SK-N-SH (cell line): Measurements from ENCODE around the gene IRAG1. TPM values are rescaled to one million over a fixed set of nuclear protein-coding genes. Genes with fewer than 3 reads are reported as not detected.

ENCODE experiments used
- CTCF ChIA-PET: fragments of 300-600, 350-600 bp; formaldehyde crosslinking; extraction: SDS; loops from one replicate; lab custom pipeline; 2021; lab: Yijun Ruan, JAX
- POLR2A ChIA-PET: fragments of 350-600 bp; sonication (Branson Sonifier 250); formaldehyde crosslinking; extraction: SDS; loops from one replicate; lab custom pipeline; 2020; ENCODE audit warnings: antibody characterized with exemption, inconsistent platforms; lab: Yijun Ruan, JAX
- DNase-seq: peaks from one replicate; pipeline ENCODE4 v3.0.0; 2012
- H2AFZ ChIP-seq: fragments of 200-600 bp; sonication (generic); 2 replicates; pipeline ENCODE4 v1.8.1; 2016; ENCODE audit warnings: antibody characterized with exemption, mild to moderate bottlenecking, low read depth
- H3F3A ChIP-seq: fragments of 200-600 bp; sonication (generic); replicated peaks from 2 replicates; pipeline ENCODE3; 2016; ENCODE audit warnings: antibody characterized with exemption, mild to moderate bottlenecking; ENCODE audit not compliant: insufficient read depth
- H3K27ac ChIP-seq, 2 experiments: fragments of 200-500 bp in 1 of 2; fragments of 200-600 bp in 1 of 2; sonication (Bioruptor generic) in 1 of 2; sonication (generic), shearing (Covaris generic) in 1 of 2; 2 replicates each; pipeline versions ENCODE4 v1.5.1 to v1.6.1; 2014 to 2016; ENCODE audit warnings: low read depth in 2 of 2, inconsistent platforms in 1 of 2, low read length in 1 of 2, mild to moderate bottlenecking in 1 of 2, mixed read lengths in 1 of 2
- H3K27me3 ChIP-seq: fragments of 200-600 bp; sonication (generic), shearing (Covaris generic); 2 replicates; pipeline ENCODE4 v1.6.1; 2016; ENCODE audit warnings: mixed run types; ENCODE audit not compliant: insufficient read depth
- H3K36me3 ChIP-seq, 2 experiments: fragments of 200-500 bp in 1 of 2; fragments of 200-600 bp in 1 of 2; sonication (Bioruptor generic) in 1 of 2; sonication (generic) in 1 of 2; replicated peaks in 1 of 2; 2 replicates each; pipeline versions ENCODE3 to v1.5.1; 2014 to 2016; ENCODE audit warnings: low read length in 1 of 2, mild to moderate bottlenecking in 1 of 2; ENCODE audit not compliant: insufficient read depth in 2 of 2, control insufficient read depth in 1 of 2
- H3K4me1 ChIP-seq, 2 experiments: fragments of 200-500 bp in 1 of 2; fragments of 200-600 bp in 1 of 2; sonication (Bioruptor generic) in 1 of 2; sonication (generic), shearing (Covaris generic) in 1 of 2; 2 replicates each; pipeline versions ENCODE4 v1.5.1 to v1.6.1; 2014 to 2016; ENCODE audit warnings: low read depth in 1 of 2, low read length in 1 of 2, mixed run types in 1 of 2; ENCODE audit not compliant: insufficient read depth in 2 of 2, control insufficient read depth in 1 of 2
- H3K4me2 ChIP-seq: fragments of 200-600 bp; sonication (generic), shearing (Covaris generic); 2 replicates; pipeline ENCODE4 v1.6.1; 2017; ENCODE audit warnings: mixed run types
- H3K4me3 ChIP-seq, 2 experiments: fragments of 200-500 bp in 1 of 2; fragments of 200-600 bp in 1 of 2; sonication (Bioruptor generic) in 1 of 2; sonication (generic), shearing (Covaris generic) in 1 of 2; 2 replicates each; pipeline versions ENCODE4 v1.5.1 to v1.8.1; 2014 to 2016; ENCODE audit warnings: low read depth in 2 of 2, inconsistent platforms in 1 of 2, low read length in 1 of 2, mild to moderate bottlenecking in 1 of 2, mixed read lengths in 1 of 2, moderate library complexity in 1 of 2
- H3K79me2 ChIP-seq: fragments of 200-600 bp; sonication (generic); 2 replicates; pipeline ENCODE4 v1.8.1; 2017; ENCODE audit warnings: mild to moderate bottlenecking; ENCODE audit not compliant: insufficient read depth
- H3K9ac ChIP-seq: fragments of 200-600 bp; sonication (generic); 2 replicates; pipeline ENCODE4 v1.6.1; 2017; ENCODE audit warnings: mixed run types
- H3K9me2 ChIP-seq: fragments of 200-600 bp; sonication (generic); 2 replicates; pipeline ENCODE4 v1.6.1; 2017; ENCODE audit warnings: mixed run types
- H3K9me3 ChIP-seq: fragments of 200-600 bp; sonication (generic); 2 replicates; pipeline ENCODE4 v1.6.1; 2017; ENCODE audit warnings: mixed run types, mild to moderate bottlenecking, moderate library complexity
- H4K20me1 ChIP-seq: fragments of 200-600 bp; sonication (generic); 2 replicates; pipeline ENCODE4 v1.6.1; 2017; ENCODE audit warnings: mild to moderate bottlenecking, mixed run types; ENCODE audit not compliant: insufficient read depth
- CTCF ChIP-seq: fragments of 200-600 bp; sonication (generic); IDR thresholded peaks from 2 replicates; pipeline ENCODE4 v1.6.1; 2017; ENCODE audit warnings: antibody characterized with exemption, mild to moderate bottlenecking, moderate library complexity
- EP300 ChIP-seq, 2 experiments: IDR thresholded peaks; 2 replicates each; pipeline versions ENCODE4 v1.4.0 to v1.6.1; 2012; ENCODE audit warnings: borderline replicate concordance in 1 of 2, low read depth in 1 of 2, low read length in 1 of 2
- EZH2phosphoT487 ChIP-seq: fragments of 200-600 bp; sonication (generic); IDR thresholded peaks from 2 replicates; pipeline ENCODE4 v1.6.1; 2017; ENCODE audit warnings: low read depth, mixed run types, mild to moderate bottlenecking, antibody characterized with exemption, moderate library complexity, borderline replicate concordance
- FOXJ3 ChIP-seq: sonication (generic); formaldehyde crosslinking; IDR thresholded peaks from 2 replicates; pipeline ENCODE4 v1.5.1; 2020; ENCODE audit warnings: mild to moderate bottlenecking, missing genetic modification reagents
- FOXM1 ChIP-seq: IDR thresholded peaks from 2 replicates; pipeline ENCODE4 v1.4.0; 2012; ENCODE audit warnings: low read depth, mild to moderate bottlenecking
- GABPA ChIP-seq: IDR thresholded peaks from 2 replicates; pipeline ENCODE4 v1.4.0; 2012; ENCODE audit warnings: low read depth, mild to moderate bottlenecking
- IRF3 ChIP-seq: fragments of 150-350 bp; IDR thresholded peaks from 2 replicates; pipeline ENCODE4 v1.6.1; 2016; ENCODE audit warnings: mild to moderate bottlenecking, low read depth, low read length
- JUND ChIP-seq: IDR thresholded peaks from 2 replicates; pipeline ENCODE4 v1.4.0; 2012
- MAX ChIP-seq: IDR thresholded peaks from 2 replicates; pipeline ENCODE4 v1.4.0; 2012; ENCODE audit warnings: low read depth
- MEF2A ChIP-seq: IDR thresholded peaks from 2 replicates; pipeline ENCODE4 v1.4.0; 2012; ENCODE audit warnings: low read depth, borderline replicate concordance
- MXI1 ChIP-seq: IDR thresholded peaks from 2 replicates; pipeline ENCODE4 v1.6.1; 2012; ENCODE audit warnings: mild to moderate bottlenecking, low read depth, low read length, improper control_type of control experiment
- NFIC ChIP-seq: IDR thresholded peaks from 2 replicates; pipeline ENCODE4 v1.4.0; 2012; ENCODE audit warnings: borderline replicate concordance
- NRF1 ChIP-seq: IDR thresholded peaks from 2 replicates; pipeline ENCODE4 v1.6.1; 2012; ENCODE audit warnings: low read depth, mild to moderate bottlenecking, low read length
- POLR2AphosphoS5 ChIP-seq: IDR thresholded peaks from 2 replicates; pipeline ENCODE4 v1.6.1; 2012; ENCODE audit warnings: low read depth, low read length
- RCOR1 ChIP-seq: fragments of 150-350 bp; IDR thresholded peaks from 2 replicates; pipeline ENCODE4 v1.6.1; 2017; ENCODE audit warnings: antibody characterized with exemption, low read length
- REST ChIP-seq: IDR thresholded peaks from 2 replicates; pipeline ENCODE4 v1.6.1; 2012; ENCODE audit warnings: mild to moderate bottlenecking, low read depth, low read length, moderate library complexity
- RFX5 ChIP-seq: IDR thresholded peaks from 2 replicates; pipeline ENCODE4 v1.6.1; 2012; ENCODE audit warnings: mild to moderate bottlenecking, improper control_type of control experiment, low read length
- RXRA ChIP-seq: IDR thresholded peaks from 2 replicates; pipeline ENCODE4 v1.4.0; 2012; ENCODE audit warnings: low read depth, mild to moderate bottlenecking, borderline replicate concordance
- SIN3A ChIP-seq: IDR thresholded peaks from 2 replicates; pipeline ENCODE4 v1.6.1; 2012; ENCODE audit warnings: low read depth, mild to moderate bottlenecking, low read length, moderate library complexity, borderline replicate concordance
- SMC3 ChIP-seq: IDR thresholded peaks from 2 replicates; pipeline ENCODE4 v1.6.1; 2012; ENCODE audit warnings: low read depth, low read length, improper control_type of control experiment
- TAF1 ChIP-seq: IDR thresholded peaks from 2 replicates; pipeline ENCODE4 v1.6.1; 2012; ENCODE audit warnings: low read depth, mild to moderate bottlenecking, low read length, moderate library complexity, borderline replicate concordance
- TCF12 ChIP-seq: IDR thresholded peaks from 2 replicates; pipeline ENCODE4 v1.4.0; 2012
- TEAD4 ChIP-seq: IDR thresholded peaks from 2 replicates; pipeline ENCODE4 v1.4.0; 2012; ENCODE audit warnings: mild to moderate bottlenecking, borderline replicate concordance; ENCODE audit not compliant: insufficient read depth
- USF2 ChIP-seq: fragments of 150-350 bp; IDR thresholded peaks from 2 replicates; pipeline ENCODE4 v1.6.1; 2017; ENCODE audit warnings: antibody characterized with exemption, low read length, low read depth, borderline replicate concordance
- YY1 ChIP-seq: IDR thresholded peaks from 2 replicates; pipeline ENCODE4 v1.4.0; 2012; ENCODE audit warnings: low read depth, mild to moderate bottlenecking
- WGBS: methylation state at CpG from one replicate; pipeline ENCODE4 v1.1.6; 2017; ENCODE audit warnings: low lambda C conversion rate; 5-methylcytosine and 5-hydroxymethylcytosine counted together
- polyA plus RNA-seq, 3 experiments: library from polyadenylated mRNA; depleted of rRNA; stranded (reverse); fragments of >200 nt; gene quantifications; 2 replicates each; pipeline ENCODE4 v1.2.3, GENCODE V29; 2012

The IRAG1 gene
- polyA plus RNA-seq, 1 of the 3 experiments (the other 2 are of a cell fraction): 0.05 TPM

GRCh38 chr11:10742460-10743208 lies 49.1 kb upstream of the IRAG1 start:
- no peak overlapping the region for H3K4me2 ChIP-seq
- no peak overlapping the region for H3K4me3 ChIP-seq
- H3K4me1 ChIP-seq: peaks cover 9 to 21% of the 10 kb centered on the region in 2 experiments; a peak in 3 of 4 replicates
- H3K9ac ChIP-seq: no peak overlapping the region
- no peaks in the 10 kb centered on the region for H3K9me3 ChIP-seq
- no peaks in the 10 kb centered on the region for H3K9me2 ChIP-seq
- no peaks in the 10 kb centered on the region for H3K36me3 ChIP-seq
- peak; percentile 57 for DNase-seq
- CTCF ChIA-PET: interaction anchor here (0.8 to 2.0 kb wide), 7 partner anchors 8 to 985 kb away, joined by 3 to 10 read pairs (median 3); partner anchors contain the start of gene CTR9
- H3K27me3 ChIP-seq: no peaks in the 10 kb centered on the region
- H3K27ac ChIP-seq: peak overlapping the region in 1 of 2 experiments; percentile 92; a peak in 3 of 4 replicates
- H4K20me1 ChIP-seq: no peaks in the 10 kb centered on the region
- POLR2A ChIA-PET: interaction anchor here (1.1 kb wide), 1 partner anchor 8 kb away, joined by 5 read pairs; the partner anchor contains the start of gene CTR9
- WGBS: 47% methylated on average over 9 of the region's 9 CpGs
- no peaks in the 10 kb centered on the region for H3K79me2 ChIP-seq
- H3F3A ChIP-seq: peaks cover 12% of the 10 kb centered on the region
- H2AFZ ChIP-seq: 0 out of 2 replicates have a peak overlapping the region, but pooled peaks have one; percentile 16
- TF ChIP-seq SIN3A (peak; percentile 71; the same call in 1 of the 2 replicates), NFIC (peak; percentile 30; the same call in 1 of the 2 replicates), USF2 (no peak), CTCF (no peak), TEAD4 (no peak), EZH2phosphoT487 (no peak), MAX (peak; percentile 71; the same call in 1 of the 2 replicates), EP300 (IDR thresholded peaks at IDR 0.05; ENCODE audit: borderline replicate concordance in 1 of 2, low read depth in 1 of 2, low read length in 1 of 2) (peak; percentile 41 to 74; a peak in 3 of 4 replicates), RXRA (peak; percentile 72; the same call in 1 of the 2 replicates), IRF3 (no peak), YY1 (no peak), TCF12 (peak; percentile 93), RCOR1 (peak; percentile 68; the same call in 1 of the 2 replicates), NRF1 (no peak), REST (no peak), GABPA (no peak), SMC3 (no peak), RFX5 (no peak), FOXJ3 (CRISPR knock-in tag) (no peak), FOXM1 (no peak), JUND (peak; percentile 75), MEF2A (no peak), TAF1 (no peak), POLR2AphosphoS5 (peak; percentile 39; the same call in 1 of the 2 replicates), MXI1 (peak; percentile 83; the same call in 1 of the 2 replicates)
